ENCODE measurements around the gene PRSS33. TPM values are rescaled to one million over a fixed set of nuclear protein-coding genes. Genes with fewer than 3 reads are reported as not detected.

PRSS33 gene
- total RNA-seq, 4 donors from 2014 or later, result not detected

DNA sequence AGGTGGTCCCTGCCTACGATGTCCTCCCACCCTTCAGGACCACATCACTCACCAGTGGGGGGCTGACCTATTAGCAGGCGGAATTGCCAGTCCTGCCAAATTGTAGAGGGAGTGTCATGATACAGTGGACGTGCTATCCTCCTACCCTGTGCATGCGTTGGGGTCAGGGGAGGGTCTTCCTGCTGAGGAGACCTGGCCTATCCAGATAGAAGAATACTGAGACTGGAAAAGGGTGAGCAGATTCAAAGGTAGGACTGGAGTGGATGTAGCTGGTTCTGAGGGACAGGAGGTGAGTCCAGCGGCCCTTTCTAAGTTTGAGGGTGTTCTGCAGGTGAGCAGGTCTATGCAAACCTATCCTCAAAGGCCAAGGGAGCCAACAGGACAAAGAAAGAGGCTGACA, 18.9 kb upstream of the PRSS33 start:
- Histone ChIP-seq H3K27ac (no peak overlapping the region), H3K27me3 (peaks cover 0 to 53% (median 0%) of the 10 kb centered on the region in 4 donors), H3K36me3 (no peaks in the 10 kb centered on the region), H3K9me3 (peaks cover 0 to 15% (median 14%) of the 10 kb centered on the region in 3 donors), H3K4me1 (no peaks in the 10 kb centered on the region), H3K4me3 (no peak overlapping the region)
- DNase-seq, result no peak
- WGBS, 2 donors, result 74% methylated on average over 5 of the region's 5 CpGs
- no peak for TF ChIP-seq POLR2A (IDR thresholded peaks at IDR 0.05)
- TF ChIP-seq, protein P1, sequence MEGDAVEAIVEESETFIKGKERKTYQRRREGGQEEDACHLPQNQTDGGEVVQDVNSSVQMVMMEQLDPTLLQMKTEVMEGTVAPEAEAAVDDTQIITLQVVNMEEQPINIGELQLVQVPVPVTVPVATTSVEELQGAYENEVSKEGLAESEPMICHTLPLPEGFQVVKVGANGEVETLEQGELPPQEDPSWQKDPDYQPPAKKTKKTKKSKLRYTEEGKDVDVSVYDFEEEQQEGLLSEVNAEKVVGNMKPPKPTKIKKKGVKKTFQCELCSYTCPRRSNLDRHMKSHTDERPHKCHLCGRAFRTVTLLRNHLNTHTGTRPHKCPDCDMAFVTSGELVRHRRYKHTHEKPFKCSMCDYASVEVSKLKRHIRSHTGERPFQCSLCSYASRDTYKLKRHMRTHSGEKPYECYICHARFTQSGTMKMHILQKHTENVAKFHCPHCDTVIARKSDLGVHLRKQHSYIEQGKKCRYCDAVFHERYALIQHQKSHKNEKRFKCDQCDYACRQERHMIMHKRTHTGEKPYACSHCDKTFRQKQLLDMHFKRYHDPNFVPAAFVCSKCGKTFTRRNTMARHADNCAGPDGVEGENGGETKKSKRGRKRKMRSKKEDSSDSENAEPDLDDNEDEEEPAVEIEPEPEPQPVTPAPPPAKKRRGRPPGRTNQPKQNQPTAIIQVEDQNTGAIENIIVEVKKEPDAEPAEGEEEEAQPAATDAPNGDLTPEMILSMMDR (IDR thresholded peaks at IDR 0.05), result no peak
- intact Hi-C loops (cut with DNase I), result no loop called here

DNA sequence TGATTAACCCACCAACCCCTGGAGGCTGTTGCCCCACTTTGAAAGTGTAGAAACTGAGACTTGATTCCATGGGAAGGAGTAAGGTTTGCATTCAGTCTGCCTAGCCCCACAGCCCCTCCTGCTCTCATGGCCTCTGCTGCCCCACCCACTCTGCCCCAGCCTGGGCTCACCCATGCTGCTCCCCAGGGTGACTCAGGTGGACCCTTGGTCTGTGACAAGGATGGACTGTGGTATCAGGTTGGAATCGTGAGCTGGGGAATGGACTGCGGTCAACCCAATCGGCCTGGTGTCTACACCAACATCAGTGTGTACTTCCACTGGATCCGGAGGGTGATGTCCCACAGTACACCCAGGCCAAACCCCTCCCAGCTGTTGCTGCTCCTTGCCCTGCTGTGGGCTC, 17.4 kb upstream of the PRSS33 start:
- Histone ChIP-seq H3K27ac (no peak overlapping the region), H3K9me3 (peaks cover 0 to 15% (median 14%) of the 10 kb centered on the region in 3 donors), H3K4me1 (no peaks in the 10 kb centered on the region), H3K27me3 (peaks cover 0 to 40% (median 0%) of the 10 kb centered on the region in 4 donors), H3K36me3 (no peaks in the 10 kb centered on the region), H3K4me3 (no peak overlapping the region)
- 60 to 67% methylated on average over 1 of the region's 4 CpGs for WGBS, 2 donors
- intact Hi-C loops (cut with DNase I), result no loop called here
- DNase-seq, result no peak
- no peak for TF ChIP-seq POLR2A (IDR thresholded peaks at IDR 0.05)
- TF ChIP-seq, protein P1 (IDR thresholded peaks at IDR 0.05), result no peak

DNA sequence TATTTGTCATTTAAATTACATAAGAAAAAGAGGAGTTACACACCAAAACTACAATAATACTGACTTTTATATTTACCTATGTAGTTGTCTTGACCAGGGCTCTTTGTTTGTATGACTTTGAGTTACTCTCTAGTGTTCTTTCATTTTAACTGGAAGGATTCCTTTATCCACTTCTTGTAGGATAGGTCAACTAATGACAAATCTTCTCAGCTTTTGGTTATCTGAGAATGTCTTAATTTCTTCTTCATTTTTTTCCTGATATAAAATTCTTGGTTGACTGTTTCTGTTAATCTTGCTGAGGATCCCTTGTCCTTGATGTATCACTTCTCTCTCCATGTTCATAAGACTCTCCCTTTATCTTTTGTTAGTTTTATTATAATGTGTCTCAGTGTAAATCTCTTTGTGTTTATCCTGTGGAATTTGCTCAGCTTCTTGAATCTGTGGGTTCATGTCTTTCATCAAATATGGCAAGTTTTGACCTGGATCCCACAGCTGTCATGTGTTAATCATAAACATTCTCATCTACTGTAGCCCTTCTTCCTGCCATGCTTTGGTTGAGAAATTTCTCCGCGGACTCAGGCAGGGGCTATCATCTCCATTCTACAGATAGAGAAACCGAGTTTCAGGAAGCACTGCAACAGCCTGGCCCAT, 16.3 kb upstream of the PRSS33 start:
- Histone ChIP-seq H3K4me1 (no peaks in the 10 kb centered on the region), H3K27ac (no peak overlapping the region), H3K27me3 (peaks cover 0 to 48% (median 0%) of the 10 kb centered on the region in 4 donors), H3K9me3 (peaks cover 0 to 15% (median 14%) of the 10 kb centered on the region in 3 donors), H3K36me3 (no peaks in the 10 kb centered on the region), H3K4me3 (no peak overlapping the region)
- TF ChIP-seq, protein P1 (IDR thresholded peaks at IDR 0.05), result no peak
- TF ChIP-seq POLR2A (IDR thresholded peaks at IDR 0.05), result no peak
- intact Hi-C loops (cut with DNase I), result no loop called here
- 70 to 87% methylated on average over 3 of the region's 3 CpGs for WGBS, 2 donors
- DNase-seq, result no peak

DNA sequence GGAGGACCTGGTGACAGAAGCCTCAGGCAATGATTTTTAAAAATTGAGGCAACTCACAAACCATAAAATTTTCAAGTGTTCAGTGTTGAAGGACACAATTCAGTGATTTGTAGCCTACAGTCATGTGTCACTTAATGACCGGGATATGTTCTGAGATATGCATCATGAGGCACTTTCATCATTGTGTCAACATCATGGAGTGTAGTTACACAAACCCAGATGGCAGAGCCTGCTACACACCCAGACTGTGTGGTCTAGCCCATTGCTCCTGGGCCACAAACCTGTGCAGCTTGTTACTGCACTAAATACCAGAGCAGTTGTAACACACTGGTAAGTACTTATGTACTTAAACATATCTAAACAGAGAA, 12.5 kb upstream of the PRSS33 start:
- intact Hi-C loops (cut with DNase I), result no loop called here
- H3K4me1 ChIP-seq, result peaks cover 0 to 1% (median 0%) of the 10 kb centered on the region in 3 donors
- no peak for TF ChIP-seq POLR2A (IDR thresholded peaks at IDR 0.05)
- TF ChIP-seq, protein P1 (IDR thresholded peaks at IDR 0.05), result no peak
- no peaks in the 10 kb centered on the region for H3K36me3 ChIP-seq
- 67% methylated on average over 1 of the region's 1 CpG; no CpG with 5 or more reads in 1 of the 2 donors for WGBS, 2 donors
- no peak for DNase-seq
- peaks cover 0 to 37% (median 0%) of the 10 kb centered on the region in 4 donors for H3K27me3 ChIP-seq
- H3K4me3 ChIP-seq, result no peak overlapping the region
- H3K9me3 ChIP-seq, result peaks cover 0 to 14% (median 14%) of the 10 kb centered on the region in 3 donors
- no peak overlapping the region for H3K27ac ChIP-seq

DNA sequence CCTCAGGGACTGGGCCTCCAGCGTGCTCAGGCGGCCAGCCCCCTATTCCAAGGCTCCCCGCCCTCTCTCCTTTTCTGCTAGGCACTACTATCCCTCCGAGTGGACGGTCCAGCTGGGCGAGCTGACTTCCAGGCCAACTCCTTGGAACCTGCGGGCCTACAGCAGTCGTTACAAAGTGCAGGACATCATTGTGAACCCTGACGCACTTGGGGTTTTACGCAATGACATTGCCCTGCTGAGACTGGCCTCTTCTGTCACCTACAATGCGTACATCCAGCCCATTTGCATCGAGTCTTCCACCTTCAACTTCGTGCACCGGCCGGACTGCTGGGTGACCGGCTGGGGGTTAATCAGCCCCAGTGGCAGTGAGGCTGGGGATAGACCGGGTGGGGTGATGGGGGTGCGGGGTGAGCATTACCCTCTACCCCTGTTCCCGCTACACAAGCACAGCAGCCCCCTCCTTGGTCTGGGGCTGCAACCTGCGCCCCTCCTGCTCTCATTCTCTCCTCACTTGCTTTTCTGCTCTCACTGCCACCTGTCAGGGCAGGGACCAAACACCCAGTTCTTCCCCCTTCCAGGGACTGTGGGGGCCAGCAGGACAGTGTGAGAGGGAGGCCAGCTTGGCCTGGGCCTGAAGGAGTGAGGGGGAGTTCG, 12.0 kb upstream of the PRSS33 start:
- Histone ChIP-seq H3K27me3 (peaks cover 0 to 34% (median 0%) of the 10 kb centered on the region in 4 donors), H3K4me1 (peaks cover 0 to 6% (median 2%) of the 10 kb centered on the region in 3 donors), H3K9me3 (peaks cover 0 to 12% (median 9%) of the 10 kb centered on the region in 3 donors), H3K27ac (no peak overlapping the region), H3K4me3 (no peak overlapping the region), H3K36me3 (no peaks in the 10 kb centered on the region)
- 86% methylated on average over 17 to 18 of the region's 21 CpGs for WGBS, 2 donors
- intact Hi-C loops (cut with DNase I), result no loop called here
- TF ChIP-seq, protein P1 (IDR thresholded peaks at IDR 0.05), result no peak
- no peak for TF ChIP-seq POLR2A (IDR thresholded peaks at IDR 0.05)
- DNase-seq, result no peak
